GM18873 (cell line): ENCODE data around the gene KDM3A.

ENCODE experiments used
- ATAC-seq: cut with Tn5 transposase; IDR thresholded peaks from one replicate; pipeline ENCODE4 v1.9.1; 2021; ENCODE audit warnings: mild to moderate bottlenecking, moderate library complexity, moderate number of reproducible peaks; ENCODE audit not compliant: unreplicated experiment, low FRiP score

The KDM3A gene

GRCh38 chr2:86440631-86441391, at the start of gene KDM3A:
Gene KDM3A (plus strand): TSS chr2:86441371. CDS start chr2:86442048, 677 bp downstream.
- ATAC-seq, result peak; percentile 70

GRCh38 chr2:86392873-86393518, 48.2 kb upstream of the KDM3A start:
- no peak for ATAC-seq

- ATAC-seq, result no peak
Measured at GRCh38 chr2:86393521-86394491, 47.4 kb upstream of the KDM3A start.

GRCh38 chr2:86396291-86396785, 44.8 kb upstream of the KDM3A start:
- ATAC-seq, result no peak

- no peak for ATAC-seq
Measured at GRCh38 chr2:86397986-86398385, 43.2 kb upstream of the KDM3A start.

- no peak for ATAC-seq
Measured at GRCh38 chr2:86398500-86399474, 42.4 kb upstream of the KDM3A start.

- no peak for ATAC-seq
Measured at GRCh38 chr2:86400321-86400720, 40.9 kb upstream of the KDM3A start.

GRCh38 chr2:86410581-86410980, 30.6 kb upstream of the KDM3A start:
- ATAC-seq, result no peak

GRCh38 chr2:86411396-86411795, 29.8 kb upstream of the KDM3A start:
- no peak for ATAC-seq

- no peak for ATAC-seq
Measured at GRCh38 chr2:86412007-86412406, 29.2 kb upstream of the KDM3A start.

GRCh38 chr2:86413296-86414094, 27.7 kb upstream of the KDM3A start:
- ATAC-seq, result no peak

GRCh38 chr2:86414996-86415395, 26.2 kb upstream of the KDM3A start:
- ATAC-seq, result no peak

GRCh38 chr2:86416146-86416545, 25.0 kb upstream of the KDM3A start:
- ATAC-seq, result no peak

GRCh38 chr2:86417961-86418360, 23.2 kb upstream of the KDM3A start:
- ATAC-seq, result no peak

- ATAC-seq, result no peak
Measured at GRCh38 chr2:86420913-86421312, 20.3 kb upstream of the KDM3A start.

GRCh38 chr2:86426271-86426670, 14.9 kb upstream of the KDM3A start:
- no peak for ATAC-seq

GRCh38 chr2:86429335-86429734, 11.8 kb upstream of the KDM3A start:
- ATAC-seq, result no peak

- ATAC-seq, result no peak
Measured at GRCh38 chr2:86430368-86430767, 10.8 kb upstream of the KDM3A start.

- no peak for ATAC-seq
Measured at GRCh38 chr2:86433137-86433536, 8.0 kb upstream of the KDM3A start.
